Raji (cell line): ENCODE data around the gene KCNC4.

Experiments used
- POLR2A ChIP-seq: IDR thresholded peaks from 2 replicates; pipeline ENCODE4 v1.6.1; 2011; ENCODE audit warnings: low read depth, low read length, control low read depth; ENCODE audit not compliant: insufficient read depth

The KCNC4 gene

DNA sequence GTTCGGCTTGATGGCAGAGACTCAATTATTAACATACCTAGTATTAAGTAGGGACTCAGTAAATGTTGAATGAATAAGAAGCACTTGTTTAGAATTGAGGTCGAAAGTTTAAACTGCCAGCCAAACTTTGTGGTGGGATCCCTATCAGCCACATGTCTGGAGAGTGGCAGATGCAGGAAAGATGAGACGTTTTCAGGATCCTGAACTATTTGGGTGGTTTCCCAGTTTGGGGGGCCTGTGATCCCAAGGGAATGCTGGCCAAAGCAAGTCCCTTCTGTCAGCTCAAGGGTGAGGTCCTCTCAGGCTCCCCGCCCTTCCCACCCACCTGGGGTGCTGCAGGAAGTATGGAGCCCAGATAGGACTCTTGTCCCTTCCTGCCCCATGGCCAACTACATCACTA lies 38.6 kb downstream of the KCNC4 start:
- no peak for TF ChIP-seq POLR2A

DNA sequence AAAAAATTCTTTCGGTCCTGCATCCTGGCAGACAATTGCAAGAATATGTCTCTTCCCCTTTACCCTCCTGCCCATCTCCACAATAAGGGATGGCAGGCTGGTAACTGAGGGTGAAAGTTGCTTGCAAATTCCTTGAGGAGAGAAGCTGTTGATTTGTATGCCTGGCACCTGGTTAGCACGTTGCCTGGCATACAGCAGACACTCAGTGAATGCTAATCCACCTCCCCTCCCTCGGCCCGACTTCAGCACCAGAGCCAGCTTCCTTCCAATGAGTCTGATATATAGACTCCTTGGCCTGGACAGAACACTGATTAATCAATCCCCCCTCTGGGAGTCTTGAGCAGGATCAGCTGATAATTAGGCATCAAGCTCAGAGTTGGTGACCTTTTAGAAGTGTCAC lies 39.1 kb downstream of the KCNC4 start:
- no peak for TF ChIP-seq POLR2A

DNA sequence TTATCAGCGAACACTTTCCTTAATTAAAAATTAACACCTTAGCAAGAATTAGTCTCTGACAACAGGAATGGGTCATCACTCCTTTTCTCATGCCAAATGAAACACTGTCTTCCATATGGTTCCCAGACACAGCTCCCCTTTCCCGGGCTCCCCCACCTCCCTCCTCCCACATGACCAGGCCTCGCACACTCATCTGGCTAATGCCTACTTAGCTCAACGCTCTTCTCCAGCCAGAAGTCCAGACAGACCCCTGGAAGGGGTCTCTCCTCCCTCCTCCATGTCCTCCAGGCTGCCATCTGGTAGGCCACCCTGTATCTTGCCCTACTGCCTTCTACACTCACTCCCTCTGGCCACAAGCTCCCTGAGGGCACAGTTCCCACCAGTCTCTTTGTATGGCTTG lies 39.9 kb downstream of the KCNC4 start:
- TF ChIP-seq POLR2A, result no peak

DNA sequence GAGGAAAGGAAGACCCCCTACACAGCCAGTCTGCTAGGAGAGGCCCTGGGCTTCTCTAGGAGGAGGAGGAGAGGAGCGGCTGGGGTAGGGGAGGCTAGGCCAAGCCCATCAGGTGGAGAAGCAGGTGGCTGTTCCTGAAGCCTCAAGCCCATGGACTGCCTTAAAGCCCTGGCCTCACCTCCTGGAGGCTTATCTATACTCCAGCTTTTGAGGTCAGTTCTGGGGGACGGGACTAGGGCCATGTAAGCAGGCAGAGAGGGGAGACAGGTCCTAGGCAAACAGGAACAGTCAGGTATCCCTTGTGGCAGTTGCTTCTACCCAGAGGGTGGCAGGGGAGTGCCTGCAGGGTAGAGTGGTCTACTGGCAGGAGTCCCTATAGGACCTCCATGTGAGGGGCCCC lies 40.6 kb downstream of the KCNC4 start:
- no peak for TF ChIP-seq POLR2A

DNA sequence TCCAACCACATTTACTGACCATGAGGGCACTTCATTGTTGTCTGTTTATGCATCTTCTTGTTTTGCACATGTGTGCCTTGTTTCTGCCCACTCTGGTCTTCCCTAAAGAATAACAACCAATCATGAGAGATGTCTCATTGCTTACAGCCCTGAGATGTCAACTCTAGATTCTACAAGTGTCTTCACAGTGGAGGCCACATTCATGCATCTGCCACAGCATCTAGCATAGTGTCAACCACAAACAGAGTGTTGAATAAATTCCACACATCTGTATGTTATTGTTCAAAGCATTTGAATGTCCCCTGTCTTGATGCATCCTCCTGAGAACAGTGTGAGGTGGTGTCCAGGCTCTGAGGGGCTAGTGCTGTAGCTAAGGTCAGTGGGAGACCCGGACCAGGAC lies 43.1 kb downstream of the KCNC4 start:
- TF ChIP-seq POLR2A, result no peak

DNA sequence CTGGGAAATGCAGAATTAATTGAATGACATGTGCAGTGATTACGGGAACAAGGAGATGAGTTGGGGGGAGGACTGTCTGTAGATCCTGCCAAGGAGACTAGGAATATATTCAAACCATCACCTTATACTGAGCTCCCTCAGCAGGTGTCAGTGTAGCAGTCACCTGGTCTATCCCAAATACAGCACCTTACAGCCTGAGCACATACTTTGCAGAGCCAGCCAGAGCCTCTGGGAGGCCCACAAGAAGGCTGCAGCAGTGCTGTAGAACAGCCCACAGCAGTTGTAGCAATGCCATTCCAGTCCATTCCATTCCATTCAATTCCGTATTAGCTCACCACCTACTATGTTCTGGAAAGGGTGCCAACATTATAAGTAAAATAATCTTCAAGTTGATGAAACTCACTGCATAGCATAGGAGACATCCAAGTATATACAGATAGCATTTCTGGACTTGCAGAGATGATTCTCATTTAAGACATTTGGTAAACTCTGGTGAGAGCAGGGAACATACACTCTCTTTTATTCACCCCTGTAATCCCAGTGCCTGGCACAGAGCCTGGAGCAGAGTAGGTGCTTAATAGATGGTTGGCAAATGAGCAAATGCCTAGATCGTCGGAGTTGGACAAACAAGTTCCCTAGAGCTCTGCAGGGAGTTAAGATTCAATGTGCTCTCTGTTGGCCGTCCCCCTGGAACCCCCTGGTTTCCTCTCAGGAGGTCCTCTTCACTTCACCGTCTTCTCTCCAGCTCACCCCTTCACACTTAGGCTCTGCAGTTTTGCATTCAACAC lies 44.7 kb downstream of the KCNC4 start:
- no peak for TF ChIP-seq POLR2A

DNA sequence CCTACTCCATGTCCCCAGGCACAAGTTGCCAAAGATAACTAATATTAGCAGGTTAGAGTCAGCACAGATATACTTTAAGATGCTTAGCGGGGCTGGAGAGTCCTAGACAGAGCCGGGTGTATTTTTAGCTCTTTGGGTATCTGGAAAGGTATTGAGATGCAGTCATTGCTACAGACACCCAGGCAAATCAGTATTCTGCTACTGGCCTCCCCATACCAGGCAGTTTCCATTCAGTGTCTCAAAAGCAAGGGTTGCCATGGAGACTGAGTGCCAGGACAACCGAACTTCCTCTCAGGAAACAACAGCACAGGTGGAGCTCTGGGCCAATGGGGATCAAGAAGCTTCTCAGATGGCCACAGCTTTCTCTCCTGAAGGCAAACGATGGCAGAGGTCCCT lies 45.3 kb downstream of the KCNC4 start:
- no peak for TF ChIP-seq POLR2A

DNA sequence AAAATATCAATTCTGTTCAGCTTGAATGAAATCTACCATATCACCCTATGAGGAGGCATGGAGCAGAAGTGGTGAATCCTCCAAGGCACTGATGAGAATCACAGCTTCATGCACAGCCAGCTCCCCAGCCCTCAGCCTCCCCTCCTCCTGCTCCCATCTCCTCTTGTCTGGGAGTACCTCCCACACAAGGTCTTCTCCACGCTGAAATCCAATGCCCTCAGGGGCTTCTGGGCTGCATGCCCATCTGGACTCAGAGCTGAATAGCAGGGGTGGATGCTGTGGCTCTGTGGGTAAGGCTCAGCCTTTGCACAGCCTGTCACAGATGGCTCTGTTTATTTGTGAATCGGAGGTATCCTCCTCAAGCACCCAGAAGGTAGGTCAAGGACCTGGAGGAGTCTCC lies 48.6 kb downstream of the KCNC4 start:
- TF ChIP-seq POLR2A, result no peak

DNA sequence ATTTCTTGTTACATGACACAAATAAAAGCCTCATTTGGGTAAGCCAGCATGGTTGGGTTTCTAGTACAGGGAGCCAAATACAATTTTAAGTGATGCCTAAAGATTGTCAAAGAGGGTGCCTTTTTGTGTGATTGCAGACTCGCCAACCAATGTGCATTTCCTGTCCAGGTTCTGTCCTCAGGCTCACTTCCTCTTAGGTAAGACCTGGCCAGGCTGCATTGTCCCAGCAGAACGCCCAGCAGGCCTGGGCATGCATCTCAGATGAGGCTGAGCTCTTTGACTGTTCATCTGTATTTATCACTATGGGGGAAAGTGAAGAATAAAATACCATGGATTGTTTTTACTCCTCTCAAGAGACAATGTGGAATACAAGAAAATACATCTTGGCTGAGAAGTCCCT lies 49.7 kb downstream of the KCNC4 start:
- TF ChIP-seq POLR2A, result no peak
